Neural crest cell (in vitro differentiated cells): ENCODE measurements around the gene NOVA2. TPM values are rescaled to one million over a fixed set of nuclear protein-coding genes. Genes with fewer than 3 reads are reported as not detected.
A peak's percentile ranks its signal among the peaks of the same experiment; 100 is the strongest.

ENCODE experiments used
- DNase-seq: peaks from one replicate; pipeline ENCODE4 v3.0.0; 2021; ENCODE audit warnings: low read depth, mixed read lengths, low spot score
- H3K27ac Mint-ChIP-seq: one replicate; pipeline ENCODE4 v1.8.0; 2021; ENCODE audit warnings: mild to moderate bottlenecking, mixed read lengths; ENCODE audit not compliant: unreplicated experiment
- H3K27me3 Mint-ChIP-seq: 2 replicates; pipeline ENCODE4 v1.8.0; 2021; ENCODE audit warnings: low read depth, mild to moderate bottlenecking, mixed read lengths
- H3K36me3 Mint-ChIP-seq: 2 replicates; pipeline ENCODE4 v1.8.0; 2021; ENCODE audit warnings: low read depth, mild to moderate bottlenecking, mixed read lengths
- H3K4me1 Mint-ChIP-seq: 2 replicates; pipeline ENCODE4 v1.8.0; 2021; ENCODE audit warnings: mixed read lengths
- H3K4me3 Mint-ChIP-seq: one replicate; pipeline ENCODE4 v1.8.0; 2021; ENCODE audit warnings: mild to moderate bottlenecking, mixed read lengths
- H3K9me3 Mint-ChIP-seq: 2 replicates; pipeline ENCODE4 v1.8.0; 2021; ENCODE audit warnings: mixed read lengths
- CTCF ChIP-seq: fragments of 200-600 bp; sonication (generic); conservative IDR thresholded peaks from 2 replicates; pipeline ENCODE4 v1.5.0; 2021; ENCODE audit warnings: antibody characterized with exemption, mild to moderate bottlenecking
- total RNA-seq: library from RNA; stranded (reverse); gene quantifications from 2 replicates; pipeline ENCODE4 v1.2.1, GENCODE V29; 2021

The NOVA2 gene
- total RNA-seq, 1 donor from 2014 or later = 25.5 TPM

DNA sequence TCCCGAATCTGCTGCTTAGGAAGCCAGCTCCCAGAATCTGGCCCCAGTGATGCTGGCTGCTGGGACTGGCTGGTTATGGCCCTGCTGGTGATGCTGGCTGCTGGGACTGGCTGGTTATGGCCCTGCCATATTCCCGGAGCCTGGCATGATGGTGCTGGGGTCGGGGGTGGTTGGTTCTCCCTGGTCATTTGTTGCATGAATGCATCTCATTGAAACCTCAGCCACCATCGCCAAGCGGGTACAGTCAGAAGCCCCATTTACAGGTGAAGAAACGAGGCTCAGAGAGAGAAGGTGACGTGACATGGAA is 47.1 kb upstream of the NOVA2 start:
- DNase-seq = no peak
- Mint-ChIP-seq H3K27ac (no peak overlapping the region), H3K4me3 (no peak overlapping the region), H3K36me3 (no peaks in the 10 kb centered on the region), H3K9me3 (no peaks in the 10 kb centered on the region), H3K4me1 (peaks cover 9% of the 10 kb centered on the region), H3K27me3 (peaks cover 17% of the 10 kb centered on the region)
- TF ChIP-seq CTCF = no peak

- H3K27me3 Mint-ChIP-seq = peaks cover 30% of the 10 kb centered on the region
- H3K27ac Mint-ChIP-seq = no peak overlapping the region
- DNase-seq = no peak
- H3K9me3 Mint-ChIP-seq = no peaks in the 10 kb centered on the region
- no peaks in the 10 kb centered on the region for H3K36me3 Mint-ChIP-seq
- no peak overlapping the region for H3K4me3 Mint-ChIP-seq
- peaks cover 19% of the 10 kb centered on the region for H3K4me1 Mint-ChIP-seq
- no peak for TF ChIP-seq CTCF
Observed at GRCh38 chr19:46019270-46019669, 45.6 kb upstream of the NOVA2 start.

DNA sequence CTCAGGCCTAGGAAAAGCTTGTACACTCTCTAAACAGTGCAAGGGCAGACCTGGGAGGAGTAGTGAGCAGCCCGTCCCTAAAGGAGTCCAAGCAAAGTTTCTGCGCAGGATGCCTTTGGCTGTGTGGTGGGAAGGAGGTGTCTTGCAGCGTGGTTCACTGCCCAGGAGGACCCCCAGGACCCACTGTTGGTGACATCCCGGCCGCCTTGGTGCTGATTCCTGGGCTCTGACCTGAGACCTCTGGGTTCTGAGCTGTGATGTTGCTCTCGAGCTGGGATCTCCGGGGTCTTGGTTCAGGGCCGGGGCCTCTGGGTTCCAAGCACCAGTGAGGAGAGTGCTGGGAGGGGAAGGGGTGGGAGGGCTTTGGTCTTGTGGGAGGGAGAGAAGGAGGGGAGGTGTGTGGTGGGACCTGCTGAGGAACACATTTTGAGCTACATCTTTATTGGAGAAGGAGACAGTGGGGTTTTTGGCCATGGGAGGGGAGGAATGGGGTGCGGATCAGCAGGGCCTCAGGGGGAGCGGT is 45.1 kb upstream of the NOVA2 start:
- no peaks in the 10 kb centered on the region for H3K36me3 Mint-ChIP-seq
- H3K4me1 Mint-ChIP-seq = peaks cover 20% of the 10 kb centered on the region
- H3K27ac Mint-ChIP-seq = no peak overlapping the region
- no peak for DNase-seq
- no peak for TF ChIP-seq CTCF
- no peak overlapping the region for H3K4me3 Mint-ChIP-seq
- no peaks in the 10 kb centered on the region for H3K9me3 Mint-ChIP-seq
- peaks cover 35% of the 10 kb centered on the region for H3K27me3 Mint-ChIP-seq

- Mint-ChIP-seq H3K27ac (no peak overlapping the region), H3K9me3 (no peaks in the 10 kb centered on the region), H3K27me3 (peaks cover 42% of the 10 kb centered on the region), H3K4me3 (no peak overlapping the region), H3K4me1 (peaks cover 20% of the 10 kb centered on the region), H3K36me3 (no peaks in the 10 kb centered on the region)
- TF ChIP-seq CTCF = no peak
- no peak for DNase-seq
Observed at GRCh38 chr19:46017874-46018675, 44.4 kb upstream of the NOVA2 start.

- H3K4me1 Mint-ChIP-seq = peaks cover 20% of the 10 kb centered on the region
- no peaks in the 10 kb centered on the region for H3K9me3 Mint-ChIP-seq
- no peak for DNase-seq
- TF ChIP-seq CTCF = peak; percentile 4
- H3K27me3 Mint-ChIP-seq = peaks cover 51% of the 10 kb centered on the region
- no peaks in the 10 kb centered on the region for H3K36me3 Mint-ChIP-seq
- H3K4me3 Mint-ChIP-seq = peak overlapping the region; percentile 38
- no peak overlapping the region for H3K27ac Mint-ChIP-seq
Observed at GRCh38 chr19:46017095-46017429, 43.4 kb upstream of the NOVA2 start.
